A673 (cell line): ENCODE results near the gene PRKAR2B. TPM values are rescaled to one million over a fixed set of nuclear protein-coding genes. Genes with fewer than 3 reads are reported as not detected.

Experiments used
- Bru-seq: library from RNA; stranded (reverse); fragments of 400-500 nt; gene quantifications from one replicate; lab custom pipeline; 2021; lab: Mats Ljungman, UMichigan
- BruChase-seq, 2 experiments: library from RNA; stranded (reverse); fragments of 400-500 nt; gene quantifications; one replicate each; lab custom pipeline; 2021; lab: Mats Ljungman, UMichigan
- BruUV-seq: library from RNA; stranded (reverse); fragments of 400-500 nt; replicated peaks from 2 replicates; lab custom pipeline; 2021; lab: Mats Ljungman, UMichigan
- CTCF ChIA-PET: fragments of 300-600 bp; sonication (Branson Sonifier 250); formaldehyde crosslinking; loops from one replicate; lab custom pipeline; 2022; ENCODE audit warnings: antibody characterized with exemption; lab: Charles Lee
- POLR2A ChIA-PET: fragments of 300-600 bp; sonication (Branson Sonifier 250); formaldehyde crosslinking; loops from one replicate; lab custom pipeline; 2022; ENCODE audit warnings: antibody characterized with exemption; ENCODE audit not compliant: low non-redundant PET; lab: Charles Lee
- DNase-seq: peaks from one replicate; pipeline ENCODE4 v3.0.0-alpha.2; 2015; ENCODE audit warnings: low spot score
- H3K27ac ChIP-seq: fragments of 200-600 bp; sonication (generic); 2 replicates; pipeline ENCODE4 v1.5.1; 2016; ENCODE audit warnings: mixed run types, low read depth, mild to moderate bottlenecking, mixed read lengths, antibody characterized with exemption, low read length; ENCODE audit not compliant: poor library complexity, severe bottlenecking
- H3K27me3 ChIP-seq: fragments of 200-600 bp; sonication (generic); replicated peaks from 2 replicates; pipeline ENCODE4 v1.6.1; 2017; ENCODE audit warnings: mixed run types, low read depth, mild to moderate bottlenecking, mixed read lengths, antibody characterized with exemption, low read length; ENCODE audit not compliant: insufficient read depth, poor library complexity
- H3K36me3 ChIP-seq: fragments of 200-600 bp; sonication (generic); 2 replicates; pipeline ENCODE4 v1.6.1; 2016; ENCODE audit warnings: mixed run types, mild to moderate bottlenecking, mixed read lengths, antibody characterized with exemption, low read length; ENCODE audit not compliant: insufficient read depth, poor library complexity, severe bottlenecking
- H3K4me1 ChIP-seq: fragments of 200-600 bp; sonication (generic); 2 replicates; pipeline ENCODE4 v1.6.1; 2017; ENCODE audit warnings: mixed run types, mild to moderate bottlenecking, mixed read lengths, antibody characterized with exemption, low read length; ENCODE audit not compliant: insufficient read depth, poor library complexity, severe bottlenecking
- H3K4me3 ChIP-seq: fragments of 200-600 bp; sonication (generic); 2 replicates; pipeline ENCODE4 v1.5.1; 2016; ENCODE audit warnings: low read depth, mixed run types, mild to moderate bottlenecking, mixed read lengths, low read length; ENCODE audit not compliant: poor library complexity, severe bottlenecking
- H3K9me3 ChIP-seq: fragments of 200-600 bp; sonication (generic); 2 replicates; pipeline ENCODE4 v1.6.1; 2016; ENCODE audit warnings: mixed run types, low read depth, mild to moderate bottlenecking, mixed read lengths, antibody characterized with exemption, low read length; ENCODE audit not compliant: poor library complexity, severe bottlenecking
- CTCF ChIP-seq: fragments of 300-800, 200-600 bp; sonication (generic); conservative IDR thresholded peaks from 2 replicates; pipeline ENCODE4 v1.5.1; 2017; ENCODE audit warnings: low read depth, mild to moderate bottlenecking, antibody characterized with exemption, low read length, moderate library complexity, mixed read lengths
- EZH2 ChIP-seq: fragments of 200-600 bp; sonication (generic); IDR thresholded peaks from 2 replicates; pipeline ENCODE4 v1.6.1; 2017; ENCODE audit warnings: borderline replicate concordance, low read depth, mild to moderate bottlenecking, mixed read lengths, antibody characterized with exemption, low read length; ENCODE audit not compliant: poor library complexity, severe bottlenecking
- intact Hi-C: fragments of 100-400 bp; cut with micrococcal nuclease; formaldehyde crosslinking; loops from one replicate; pipeline ENCODE4 v1.10.0; 2022; ENCODE audit not compliant: unreplicated experiment
- long read RNA-seq: library from polyadenylated mRNA; stranded (forward); transcript quantifications from one replicate; pipeline ENCODE4 v2.0.0, GENCODE V29; 2022
- total RNA-seq: library from RNA; stranded (reverse); gene quantifications from 2 replicates; pipeline ENCODE4 v1.2.3, GENCODE V29; 2021

The PRKAR2B gene
- total RNA-seq (4.8 and 4.9 TPM in 2 replicates), Bru-seq, nascent RNA (percentile 47 among the genes with signal in this experiment), BruChase-seq, experiment 1, labeled RNA remaining after a 2-hour chase (percentile 42 among the genes with signal in this experiment), BruChase-seq, experiment 2, labeled RNA remaining after a 6-hour chase (percentile 45 among the genes with signal in this experiment)
- long read RNA-seq, transcript PRKAR2B-201 (11 exons, 3,745 nt): major isoform, 15 of 20 reads
- long read RNA-seq, partial matches to known transcripts: 1 of 20 reads
- long read RNA-seq, other reads (novel, unspliced or antisense): 4 of 20 reads

GRCh38 chr7:107044347-107045194 lies at the start of gene PRKAR2B:
Gene PRKAR2B, plus strand, starts transcription at chr7:107044705. Its CDS starts 203 bp downstream, at chr7:107044908.
- Histone ChIP-seq H3K27ac (no peak within 1 kb of the TSS), H3K4me3 (peak within 1 kb of the TSS; percentile 73), H3K9me3 (no peaks in the 10 kb centered on the region), H3K4me1 (peaks cover 28% of the 10 kb centered on the region), H3K27me3 (no peaks in the 10 kb centered on the region), H3K36me3 (no peaks in the 10 kb centered on the region)
- intact Hi-C loops: no loop called here
- ChIA-PET POLR2A (no interaction called here), CTCF (no interaction called here)
- BruUV-seq: no TSS peak
- peak; percentile 88 for DNase-seq
- no peak for TF ChIP-seq EZH2
- no peak for TF ChIP-seq CTCF

- Histone ChIP-seq H3K4me1 (no peaks in the 10 kb centered on the region), H3K4me3 (no peak overlapping the region), H3K9me3 (no peaks in the 10 kb centered on the region), H3K36me3 (no peaks in the 10 kb centered on the region), H3K27ac (no peak overlapping the region), H3K27me3 (no peaks in the 10 kb centered on the region)
- TF ChIP-seq CTCF (no peak), EZH2 (no peak)
- BruUV-seq: no TSS peak
- intact Hi-C loops: no loop called here
- CTCF ChIA-PET: no interaction called here
- DNase-seq: no peak
- POLR2A ChIA-PET: no interaction called here
Measured at GRCh38 chr7:106994833-106995232, 49.7 kb upstream of the PRKAR2B start.

GRCh38 chr7:106997487-106998271 lies 46.8 kb upstream of the PRKAR2B start:
- Histone ChIP-seq H3K27ac (no peak overlapping the region), H3K4me3 (no peak overlapping the region), H3K9me3 (no peaks in the 10 kb centered on the region), H3K27me3 (no peaks in the 10 kb centered on the region), H3K36me3 (no peaks in the 10 kb centered on the region), H3K4me1 (no peaks in the 10 kb centered on the region)
- no TSS peak for BruUV-seq
- POLR2A ChIA-PET: no interaction called here
- no peak for TF ChIP-seq EZH2
- TF ChIP-seq CTCF: no peak
- CTCF ChIA-PET: no interaction called here
- intact Hi-C loops: no loop called here
- no peak for DNase-seq
